G401 (cell line): ENCODE data around the gene TNFAIP8L1. TPM values are rescaled to one million over a fixed set of nuclear protein-coding genes. Genes with fewer than 3 reads are reported as not detected.
"Not testable (repeated sequence)": the region's sequence is repeated elsewhere in the genome, so short reads cannot be mapped to it uniquely, and the experiment has no call there.

Experiments
- DNase-seq: peaks from one replicate; pipeline ENCODE4 v3.0.0-alpha.2; 2015; ENCODE audit warnings: low spot score
- in situ Hi-C: cut with HindIII; loops from 2 replicates; pipeline ENCODE4 v1.10.0; 2016; ENCODE audit warnings: low sequenced_read_pairs, mixed read lengths
- total RNA-seq: library from RNA; depleted of rRNA; stranded (reverse); fragments of >200 nt; shearing (Covaris generic); gene quantifications from 2 replicates; pipeline ENCODE4 v1.2.3, GENCODE V29; 2014; rRNA removed

Gene TNFAIP8L1
- total RNA-seq, result 5.7 and 6.6 TPM in 2 replicates

DNA sequence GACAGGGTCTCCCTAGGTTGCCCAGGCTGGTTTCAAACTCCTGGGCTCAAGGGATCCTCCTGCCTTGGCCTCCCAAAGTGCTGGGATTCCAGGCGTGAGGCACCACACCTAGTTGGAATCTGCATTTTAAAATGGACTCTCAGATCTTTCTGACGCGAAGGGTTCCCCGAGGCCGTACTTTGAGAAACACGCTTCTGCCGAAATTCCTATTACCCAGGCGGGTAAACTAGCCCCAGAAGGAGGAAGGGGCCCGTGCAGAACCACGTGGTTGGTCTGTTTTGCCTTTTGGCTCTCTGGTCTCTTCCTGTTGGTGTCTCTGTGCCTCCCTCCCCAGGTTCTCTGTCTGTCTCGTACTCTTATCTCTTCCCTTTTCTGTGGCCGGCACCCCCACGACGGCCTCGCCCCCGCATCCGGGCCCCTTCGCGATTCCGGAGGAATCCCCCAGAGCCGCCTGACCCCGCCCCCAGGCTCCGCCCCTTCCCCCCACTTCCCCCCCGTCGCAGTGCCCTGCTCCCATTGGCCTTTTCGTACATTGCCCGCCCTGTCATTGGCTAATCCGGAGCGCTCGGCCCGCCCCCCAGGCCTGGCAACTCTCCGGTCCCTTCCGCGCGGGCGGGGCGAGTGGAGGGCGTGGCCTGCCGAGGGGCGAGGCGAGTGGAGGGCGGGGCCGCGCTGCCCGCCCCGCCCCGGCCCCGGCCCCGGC is at the start of gene TNFAIP8L1:
Gene TNFAIP8L1, plus strand, starts transcription at position 689 of the 703 bp plus-strand sequence. CDS start 12,354 bp downstream, outside the sequence.
- DNase-seq, result peak; percentile 94
- in situ Hi-C loops, result no loop called here

DNA sequence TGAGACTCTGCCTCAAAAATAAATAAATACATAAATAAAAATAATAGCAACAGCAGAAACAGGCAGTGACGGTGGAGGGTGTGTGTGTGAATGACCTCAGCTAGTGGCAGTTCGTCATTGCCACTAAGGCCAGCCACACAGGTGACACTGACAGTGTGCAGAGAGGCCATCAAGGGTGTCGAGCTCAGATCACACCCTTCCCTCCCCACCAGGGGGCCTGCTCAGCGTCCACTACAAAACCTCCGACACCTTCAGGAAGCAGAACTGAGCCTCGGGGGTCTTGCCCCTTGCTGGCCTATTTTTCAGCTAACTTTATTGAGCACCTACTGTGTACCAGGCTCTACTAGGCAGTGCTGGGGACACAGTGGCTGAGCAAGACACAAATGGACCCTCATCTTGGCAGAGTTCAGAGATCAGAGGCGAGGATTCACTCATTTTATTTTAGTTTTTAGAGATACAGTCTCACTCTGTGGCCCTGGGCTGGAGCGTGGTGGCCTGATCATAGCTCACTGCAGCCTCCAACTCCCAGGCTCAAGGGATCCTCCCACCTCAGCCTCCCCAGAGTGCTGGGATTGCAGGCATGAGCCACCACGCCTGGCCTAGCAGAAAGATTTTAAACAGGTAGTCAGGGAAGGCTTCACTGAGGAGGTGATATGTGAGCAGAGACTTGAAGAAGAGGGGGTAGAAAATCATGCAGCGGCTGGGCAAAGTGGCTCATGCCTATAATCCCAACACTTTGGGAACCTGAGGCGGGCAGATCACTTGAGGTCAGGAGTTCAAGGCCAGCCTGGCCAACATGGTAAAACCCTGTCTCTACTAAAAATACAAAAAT is 49.5 kb upstream of the TNFAIP8L1 start:
- in situ Hi-C loops, result no loop called here
- DNase-seq, result no peak

DNA sequence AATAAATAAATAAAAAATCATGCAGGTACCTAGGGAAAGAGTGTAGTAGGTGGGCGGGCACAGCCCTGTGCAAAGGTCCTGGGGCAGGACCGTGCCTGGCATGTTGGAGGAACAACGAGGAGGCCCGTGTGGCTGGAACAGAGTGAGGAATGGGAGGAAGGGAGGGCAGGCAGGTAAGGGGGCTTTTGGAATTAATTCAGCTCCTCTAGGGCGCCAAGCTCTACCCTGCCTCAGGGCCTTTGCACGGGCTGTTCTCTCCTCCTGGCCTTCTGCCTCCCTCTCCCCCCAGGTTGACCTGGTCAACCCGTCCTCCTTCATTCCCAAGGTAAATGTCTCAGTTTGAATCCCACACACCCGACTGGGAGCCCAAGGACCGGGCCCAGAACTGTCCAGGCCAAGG is 48.8 kb upstream of the TNFAIP8L1 start:
- DNase-seq, result no peak
- in situ Hi-C loops, result no loop called here

DNA sequence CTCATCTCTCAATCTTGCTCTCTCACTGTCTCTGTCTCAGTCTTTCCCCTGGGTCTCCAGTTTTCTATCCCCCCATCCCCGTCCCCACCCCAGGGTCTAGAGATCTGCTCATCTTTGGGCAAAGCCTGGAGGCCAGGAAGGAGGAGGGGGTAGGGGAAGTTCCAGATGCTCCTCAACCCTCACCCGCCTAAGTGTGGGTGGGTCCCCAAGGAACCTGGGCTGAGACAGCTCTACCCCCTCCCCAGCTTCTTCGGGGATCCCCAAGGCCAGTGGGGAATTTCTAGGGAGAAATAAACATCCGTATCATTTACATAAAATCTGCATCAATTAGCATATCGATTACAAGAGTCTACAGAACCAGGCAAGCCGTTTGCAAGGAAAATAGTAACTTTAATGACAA is 48.0 kb upstream of the TNFAIP8L1 start:
- in situ Hi-C loops, result no loop called here
- no peak for DNase-seq

DNA sequence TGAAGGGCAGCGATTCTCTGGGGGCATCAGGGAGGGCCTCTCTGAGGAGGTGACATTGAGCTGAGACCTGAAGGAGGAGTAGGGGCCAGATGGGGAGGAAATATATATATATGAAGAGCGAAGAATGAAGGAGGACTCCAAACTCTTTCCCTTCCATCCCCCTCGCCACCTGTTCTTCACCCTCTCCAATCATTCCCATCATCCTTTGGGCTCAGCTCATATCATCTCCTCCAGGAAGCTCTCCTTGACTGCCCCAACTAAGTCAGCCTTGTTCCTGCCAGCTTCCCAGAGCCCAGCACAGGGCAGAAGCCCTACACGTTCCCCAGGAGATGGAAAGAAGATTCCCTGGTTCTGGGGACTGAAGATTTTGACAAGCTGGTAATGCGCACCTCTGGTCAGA is 46.9 kb upstream of the TNFAIP8L1 start:
- in situ Hi-C loops, result no loop called here
- DNase-seq, result no peak

DNA sequence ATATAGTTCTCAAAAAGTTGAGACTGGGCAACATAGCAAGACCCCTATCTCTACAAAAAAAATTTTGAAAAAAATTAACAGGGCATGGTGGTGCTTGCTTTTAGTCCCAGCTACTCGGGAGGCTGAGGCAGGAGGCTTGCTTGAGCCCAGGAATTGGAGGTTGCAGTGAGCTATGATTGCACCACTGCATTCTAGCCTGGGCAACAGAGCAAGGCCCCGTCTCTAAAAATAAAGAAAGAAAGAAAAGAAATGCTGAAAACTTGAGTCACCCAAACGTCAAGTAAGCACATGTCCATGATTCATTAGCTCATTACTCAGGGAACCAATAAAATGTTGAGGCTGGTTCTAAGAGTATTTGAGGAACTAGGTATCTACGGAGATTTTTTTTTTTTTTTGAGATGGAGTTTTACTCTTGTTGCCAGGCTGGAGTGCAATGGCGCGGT is 45.9 kb upstream of the TNFAIP8L1 start:
- no peak for DNase-seq
- in situ Hi-C loops, result no loop called here

DNA sequence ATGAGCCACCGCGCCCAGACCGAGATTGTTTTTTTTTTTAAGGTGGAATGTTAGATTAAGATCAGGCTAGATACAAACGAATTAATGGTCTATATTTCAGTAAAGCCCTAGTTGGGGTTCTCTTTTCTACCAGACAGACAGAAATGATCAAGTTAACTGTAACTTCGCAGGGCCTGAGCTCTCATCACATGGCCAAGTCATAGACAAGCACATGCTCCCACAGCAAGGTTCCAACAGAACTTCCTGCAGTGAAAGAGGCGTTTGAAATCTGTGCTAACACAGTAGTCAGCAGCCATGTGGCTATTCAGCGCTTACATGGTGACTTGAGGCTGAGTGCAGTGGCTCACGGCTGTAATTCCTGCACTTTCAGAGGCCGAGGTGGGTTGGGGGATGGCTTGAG is 45.1 kb upstream of the TNFAIP8L1 start:
- no peak for DNase-seq
- in situ Hi-C loops, result no loop called here

DNA sequence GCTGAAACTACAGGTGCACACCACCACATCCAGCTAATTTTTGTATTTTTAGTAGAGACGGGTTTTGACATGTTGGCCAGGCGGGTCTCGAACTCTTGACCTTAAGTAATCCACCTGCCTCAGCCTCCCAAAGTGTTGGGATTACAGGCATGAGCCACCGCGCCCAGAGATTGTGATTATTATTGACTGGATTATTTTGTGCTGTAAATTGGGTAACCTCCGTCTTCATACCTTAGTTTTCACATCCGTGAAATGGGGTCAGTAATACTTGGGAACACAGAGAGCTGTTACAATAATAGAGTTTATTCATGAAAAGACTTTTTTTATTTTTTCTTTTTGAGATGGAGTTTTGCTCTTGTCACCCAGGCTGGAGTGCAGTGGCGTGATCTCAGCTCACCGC is 44.2 kb upstream of the TNFAIP8L1 start:
- in situ Hi-C loops, DNase-seq: not testable (repeated sequence)

DNA sequence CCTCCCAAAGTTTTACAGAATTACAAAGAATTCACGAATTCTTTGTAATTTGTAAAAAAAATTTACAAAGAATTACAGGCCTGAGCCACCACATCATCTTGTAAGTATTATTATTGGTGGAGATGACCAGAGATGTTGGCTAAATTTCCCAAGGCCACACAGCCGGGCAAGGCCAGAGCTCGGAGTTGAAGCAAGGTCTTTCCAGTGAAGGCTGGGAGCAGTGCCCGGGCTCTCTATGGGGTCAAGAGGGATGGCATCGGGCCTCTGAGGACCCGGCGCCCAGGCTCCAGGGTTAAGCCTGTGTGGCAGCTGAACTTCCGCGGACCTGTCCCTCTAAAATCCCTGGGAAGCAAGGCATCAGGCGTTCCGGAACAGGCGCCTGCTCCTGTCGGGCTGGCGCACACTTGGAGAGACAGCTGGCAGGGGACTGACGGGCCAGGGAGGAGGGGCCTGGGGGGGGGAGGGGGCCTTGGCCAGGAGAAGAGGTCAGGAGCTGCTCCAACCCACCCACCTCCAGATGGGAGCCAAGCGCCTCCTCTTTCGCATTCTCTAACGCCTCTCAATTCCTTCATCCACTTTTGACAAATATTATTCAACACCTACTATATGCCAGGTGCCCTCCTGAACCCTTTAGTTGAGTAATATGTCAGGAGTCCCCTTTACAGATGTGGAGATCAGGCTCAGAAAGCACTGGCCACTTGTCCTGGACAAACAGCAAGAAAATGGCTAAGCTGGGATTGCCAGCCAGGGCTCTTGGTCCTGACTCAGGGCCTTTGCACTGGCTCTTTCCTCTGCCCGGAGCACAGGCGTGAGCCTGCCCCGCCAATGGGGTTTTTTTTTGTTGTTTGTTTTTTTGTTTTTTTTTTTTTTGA is 43.0 kb upstream of the TNFAIP8L1 start:
- DNase-seq, result no peak
- in situ Hi-C loops, result no loop called here

DNA sequence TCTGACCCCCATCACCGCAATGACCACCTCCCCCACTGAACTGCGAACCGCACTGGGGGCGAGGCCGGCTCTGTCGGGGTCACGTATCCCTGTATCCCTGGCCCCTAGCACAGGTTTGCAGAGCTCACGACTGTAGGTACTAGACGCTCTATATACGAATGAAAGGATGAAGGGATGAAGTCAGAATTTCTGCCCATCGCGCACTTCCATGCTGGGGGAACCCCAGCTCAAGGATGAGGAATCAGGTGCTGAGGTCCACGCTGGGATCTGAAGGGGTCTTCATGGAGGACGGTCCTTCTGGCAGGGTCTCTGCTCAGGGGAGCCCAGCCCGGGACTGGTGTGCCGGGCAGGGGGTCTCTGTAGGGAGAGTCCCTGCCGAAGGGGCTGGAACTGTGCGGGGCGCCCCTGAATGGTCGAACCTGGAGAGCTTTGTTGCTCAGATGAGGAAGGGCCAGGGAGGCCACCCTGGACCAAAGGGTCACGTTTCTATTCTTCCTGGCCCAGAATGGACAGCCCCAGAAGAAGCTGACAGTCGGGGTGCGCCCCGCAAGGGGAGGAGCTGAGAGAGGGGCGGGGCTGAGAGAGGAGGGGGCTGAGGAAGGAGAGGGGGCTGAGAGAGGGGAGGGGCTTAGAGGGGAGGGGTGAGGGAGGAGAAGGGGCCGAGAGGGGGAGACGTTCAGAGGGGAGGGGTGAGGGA is 41.9 kb upstream of the TNFAIP8L1 start:
- in situ Hi-C loops, result no loop called here
- no peak for DNase-seq

DNA sequence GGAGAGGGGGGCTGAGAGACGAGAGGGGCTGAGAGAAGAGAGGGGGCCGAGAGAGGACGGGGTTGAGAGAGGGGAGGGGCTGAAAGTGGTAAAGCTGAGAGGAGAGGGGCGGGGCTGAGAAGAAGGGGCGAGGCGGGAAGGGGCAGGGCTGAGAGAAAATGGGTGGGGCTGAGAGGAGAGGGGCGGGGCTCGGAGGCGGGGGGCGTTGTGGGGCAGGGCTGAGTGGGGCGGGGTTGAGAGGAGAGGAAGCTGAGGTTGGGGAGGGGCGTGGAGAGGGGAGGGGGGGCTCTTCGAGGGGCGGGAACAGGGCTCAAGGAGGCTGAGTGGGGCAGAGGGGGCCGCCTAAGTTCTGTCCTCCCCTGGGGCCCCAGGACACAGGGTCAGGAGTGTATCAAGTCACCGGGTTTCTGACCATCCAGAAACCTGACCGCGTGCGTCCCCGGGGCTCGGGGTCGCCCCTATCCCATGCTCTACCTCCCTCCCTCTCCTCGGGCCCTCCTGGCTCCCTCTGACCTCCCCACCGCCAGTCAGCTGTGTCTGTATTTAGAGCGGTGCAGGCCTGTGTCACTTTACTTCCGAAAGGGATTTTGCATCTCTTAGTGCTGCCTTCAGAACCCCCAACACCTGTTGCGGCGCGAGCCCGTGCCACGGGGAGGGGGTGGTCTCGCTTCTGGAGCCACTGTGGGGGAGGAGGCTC is 41.2 kb upstream of the TNFAIP8L1 start:
- no peak for DNase-seq

DNA sequence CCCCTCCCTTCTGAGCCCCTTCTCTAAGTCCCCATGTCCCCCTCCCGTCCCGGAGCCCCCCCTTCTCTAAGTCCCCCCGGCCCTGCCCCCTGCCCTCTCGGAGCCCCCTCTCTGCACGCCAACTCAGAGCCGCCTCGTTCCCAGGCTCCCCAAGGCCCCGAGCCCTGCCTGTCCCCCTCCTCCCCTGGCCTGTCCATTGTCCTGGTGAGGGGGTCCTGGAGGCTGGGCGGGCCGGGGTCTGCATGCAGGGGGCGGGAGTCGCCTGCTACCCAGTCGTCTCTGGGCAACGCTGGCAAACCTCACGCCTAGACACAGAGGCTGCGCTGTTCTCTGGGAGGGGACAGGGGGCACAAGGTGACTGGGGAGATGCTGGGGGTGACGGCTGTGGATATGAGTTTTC is 40.6 kb upstream of the TNFAIP8L1 start:
- DNase-seq, result no peak
- in situ Hi-C loops, result no loop called here

More for the DNA sequence above, 41.2 kb upstream of the TNFAIP8L1 start:
- in situ Hi-C loops, result no loop called here

DNA sequence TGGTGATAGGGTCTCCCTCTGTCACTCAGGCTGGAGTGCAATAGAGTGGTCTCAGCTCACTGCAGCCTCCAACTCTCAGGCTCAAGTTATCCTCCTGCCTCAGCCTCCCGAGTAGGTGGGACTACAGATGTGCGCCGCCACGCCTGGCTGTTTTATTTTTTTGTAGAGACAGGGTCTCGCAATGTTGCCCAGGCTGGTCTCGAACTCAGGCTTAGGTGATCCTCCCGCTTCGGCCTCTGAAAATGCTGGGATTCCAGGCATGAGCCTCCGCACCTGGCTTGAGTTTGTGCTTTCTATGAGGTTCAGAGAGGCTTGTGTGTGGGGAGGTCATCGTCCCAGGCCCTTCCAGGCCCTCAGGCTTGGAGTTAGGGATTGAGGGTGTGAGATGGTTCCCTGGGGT is 39.2 kb upstream of the TNFAIP8L1 start:
- no peak for DNase-seq
- in situ Hi-C loops, result no loop called here

DNA sequence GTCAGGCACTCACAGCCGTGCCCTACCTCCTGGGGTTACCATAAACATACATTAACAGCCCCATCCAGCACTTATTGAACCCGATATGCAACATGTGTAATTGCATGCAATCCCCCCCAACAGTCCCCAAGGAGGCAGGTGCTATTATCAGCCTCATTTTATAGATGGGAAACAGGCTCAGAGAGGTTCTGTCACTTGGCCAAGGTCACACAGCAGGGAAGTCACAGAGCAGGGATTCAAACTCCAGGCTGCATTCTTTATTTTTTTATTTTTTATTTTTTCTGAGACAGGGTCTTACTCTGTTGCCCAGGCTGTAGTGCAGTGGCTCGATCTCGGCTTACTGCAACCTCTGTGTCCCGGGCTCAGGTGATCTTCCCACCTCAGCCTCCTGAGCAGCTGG is 38.4 kb upstream of the TNFAIP8L1 start:
- in situ Hi-C loops, result no loop called here
- no peak for DNase-seq

DNA sequence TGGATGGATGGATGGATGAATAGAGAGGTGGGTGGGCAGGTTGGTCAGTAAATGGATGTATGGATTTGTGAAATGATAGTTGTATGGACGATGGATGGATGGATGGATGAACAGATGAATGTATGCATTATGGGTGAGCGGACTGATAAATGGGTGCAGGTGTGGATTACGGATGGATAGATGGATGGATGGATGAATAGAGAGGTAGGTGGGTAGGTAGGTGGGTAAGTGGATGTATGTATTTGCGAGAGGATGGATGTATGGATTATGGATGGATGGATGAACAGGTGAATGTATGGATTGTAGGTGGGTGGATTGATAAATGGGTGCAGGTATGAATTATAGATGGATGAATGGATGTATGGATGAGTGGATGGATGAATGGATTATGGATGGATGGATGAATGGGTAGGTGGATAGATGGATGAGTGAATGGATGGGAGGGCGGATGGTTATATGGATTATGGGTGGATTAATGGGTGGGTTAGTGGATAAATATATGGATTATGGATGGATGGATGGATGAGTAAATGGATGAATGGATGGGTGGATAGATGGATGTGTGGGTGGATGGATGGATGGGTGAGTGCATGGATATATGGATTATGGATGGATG is 37.0 kb upstream of the TNFAIP8L1 start:
- DNase-seq, result no peak
- in situ Hi-C loops, result no loop called here

DNA sequence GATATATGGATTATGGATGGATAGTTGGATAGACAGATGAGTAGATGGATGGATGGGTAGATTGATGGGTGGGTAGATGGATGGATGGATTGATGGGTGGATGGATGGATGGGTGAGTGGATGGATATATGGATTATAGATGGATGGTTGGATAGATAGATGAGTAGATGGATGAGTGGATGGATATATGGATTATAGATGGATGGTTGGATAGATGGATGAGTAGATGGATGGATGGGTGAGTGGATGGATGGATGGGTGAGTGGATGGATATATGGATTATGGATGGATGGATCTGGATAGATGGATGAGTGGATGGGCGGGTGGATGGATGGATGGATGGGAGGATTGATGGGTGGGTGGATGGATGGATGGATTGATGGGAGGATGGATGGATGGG is 36.4 kb upstream of the TNFAIP8L1 start:
- in situ Hi-C loops, result no loop called here
- no peak for DNase-seq

DNA sequence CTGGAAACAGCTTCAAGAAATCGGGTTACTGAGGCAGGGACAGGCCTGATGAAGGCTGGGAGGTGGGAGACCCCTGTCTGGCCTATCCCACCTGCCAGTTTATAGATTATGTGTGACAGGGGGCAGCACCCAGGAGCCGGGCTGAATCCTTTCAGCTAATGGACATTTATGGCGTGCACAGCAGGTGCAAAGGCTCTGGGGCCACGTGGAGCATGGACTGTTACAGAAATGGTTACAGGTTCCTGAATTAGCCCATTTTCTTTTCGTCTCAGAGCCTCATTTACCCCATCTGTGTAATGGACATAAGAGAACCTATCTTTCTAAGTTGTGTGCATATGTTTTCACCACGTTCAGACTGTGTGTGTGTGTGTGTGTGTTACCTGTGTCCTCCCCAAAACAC is 34.4 kb upstream of the TNFAIP8L1 start:
- DNase-seq, result no peak
- in situ Hi-C loops, result no loop called here

DNA sequence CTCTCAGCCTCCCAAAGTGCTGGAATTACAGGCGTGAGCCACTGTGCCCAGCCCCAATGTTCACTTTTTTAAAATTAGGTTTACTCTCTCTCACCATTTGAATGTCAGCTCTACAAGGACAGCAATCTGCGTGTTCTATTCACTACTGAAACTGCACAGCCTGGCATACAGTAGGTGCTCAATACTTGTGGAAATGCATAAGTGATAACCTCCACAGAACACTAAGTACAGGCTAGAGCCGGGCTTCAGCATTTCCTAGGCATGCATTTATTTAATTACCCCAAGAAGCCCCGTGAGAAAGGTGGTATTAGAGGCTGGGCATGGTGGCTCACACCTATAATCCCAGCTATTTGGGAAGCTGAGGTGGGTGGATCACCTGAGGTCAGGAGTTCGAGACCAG is 33.1 kb upstream of the TNFAIP8L1 start:
- in situ Hi-C loops, result no loop called here
- no peak for DNase-seq
